ENCODE measurements around the gene SLIT3. TPM values are rescaled to one million over a fixed set of nuclear protein-coding genes. Genes with fewer than 3 reads are reported as not detected.

SLIT3 gene
- total and polyA plus RNA-seq, 2 donors (not counting 3 experiments of a cell fraction or from before 2014, with no cell fraction given), result 0.90 to 1.0 TPM

GRCh38 chr5:168890816-168891812 lies 409.8 kb downstream of the SLIT3 start:
- DNase-seq (ENCODE audit: low read depth, low spot score), result no peak
- ChIA-PET POLR2A (no interaction called here), CTCF (no interaction called here)

More at GRCh38 chr5:168890816-168891812, 409.8 kb downstream of the SLIT3 start:
- Histone ChIP-seq H3K9me3 (replicated peaks; ENCODE audit: control insufficient read depth, insufficient read depth, low read length) (no peaks in the 10 kb centered on the region), H3K4me1 (ENCODE audit: control insufficient read depth, extremely low read depth, insufficient read depth, low read length) (no peaks in the 10 kb centered on the region), H3K4me3 (replicated peaks in 1 of 3; ENCODE audit: insufficient read depth in 1 of 3, low read depth in 1 of 3, low read length in 3 of 3) (no peak overlapping the region), H4K20me1 (replicated peaks; ENCODE audit: control insufficient read depth, extremely low read depth, insufficient read depth, low read length) (no peaks in the 10 kb centered on the region), H3K27ac (ENCODE audit: insufficient read depth, low read depth, low read length) (no peak overlapping the region), H3K27me3 (ENCODE audit: control insufficient read depth in 2 of 2, insufficient read depth in 2 of 2, low read length in 2 of 2) (no peaks in the 10 kb centered on the region), H3K36me3 (ENCODE audit: control insufficient read depth in 2 of 2, extremely low read depth in 1 of 2, insufficient read depth in 2 of 2, low read length in 2 of 2) (no peaks in the 10 kb centered on the region), H3K4me2 (ENCODE audit: insufficient read depth, low read length) (no peak overlapping the region), H2AFZ (ENCODE audit: low read depth, low read length) (no peak overlapping the region), H3K9ac (replicated peaks; ENCODE audit: extremely low read depth, insufficient read depth, low read length) (no peak overlapping the region), H3K9me1 (replicated peaks; ENCODE audit: control insufficient read depth, extremely low read depth, insufficient read depth, low read length) (no peaks in the 10 kb centered on the region), H3K79me2 (ENCODE audit: control insufficient read depth, insufficient read depth, low read length) (no peaks in the 10 kb centered on the region)
- TF ChIP-seq JUN (IDR thresholded peaks at IDR 0.05; ENCODE audit: borderline replicate concordance, insufficient read depth, insufficient read length, low read depth) (no peak), CTCF (IDR thresholded peaks at IDR 0.05; ENCODE audit: extremely low read depth in 1 of 2, insufficient read depth in 1 of 2, low read depth in 1 of 2, low read length in 2 of 2) (no peak), EZH2 (IDR thresholded peaks at IDR 0.05; ENCODE audit: borderline replicate concordance, low read depth, low read length, severe bottlenecking) (no peak), MYC (IDR thresholded peaks at IDR 0.05; ENCODE audit: low read depth, low read length) (no peak)
- FAIRE-seq, result no peak
- dilution Hi-C loops (cut with MboI; ENCODE audit: extremely low pct_ligation_motif_present, low sequenced_read_pairs), result no loop called here
- intact Hi-C loops (cut with micrococcal nuclease), result no loop called here
- BruUV-seq (replicated peaks), result no TSS peak
